DND-41 (cell line): ENCODE data around the gene ALG12.

Experiments used
- EZH2 ChIP-seq: IDR thresholded peaks from 3 replicates; pipeline ENCODE4 v1.6.1; 2012; ENCODE audit warnings: borderline replicate concordance, low read depth, mild to moderate bottlenecking, moderate library complexity, low read length, inconsistent platforms; ENCODE audit not compliant: severe bottlenecking
- TF ChIP-seq, protein P1 (sequence below): IDR thresholded peaks from 2 replicates; pipeline ENCODE4 v1.5.1; 2012; ENCODE audit warnings: borderline replicate concordance, low read length, moderate library complexity, mild to moderate bottlenecking; ENCODE audit not compliant: poor library complexity, severe bottlenecking; ENCODE audit errors: extremely low read depth

DNA sequence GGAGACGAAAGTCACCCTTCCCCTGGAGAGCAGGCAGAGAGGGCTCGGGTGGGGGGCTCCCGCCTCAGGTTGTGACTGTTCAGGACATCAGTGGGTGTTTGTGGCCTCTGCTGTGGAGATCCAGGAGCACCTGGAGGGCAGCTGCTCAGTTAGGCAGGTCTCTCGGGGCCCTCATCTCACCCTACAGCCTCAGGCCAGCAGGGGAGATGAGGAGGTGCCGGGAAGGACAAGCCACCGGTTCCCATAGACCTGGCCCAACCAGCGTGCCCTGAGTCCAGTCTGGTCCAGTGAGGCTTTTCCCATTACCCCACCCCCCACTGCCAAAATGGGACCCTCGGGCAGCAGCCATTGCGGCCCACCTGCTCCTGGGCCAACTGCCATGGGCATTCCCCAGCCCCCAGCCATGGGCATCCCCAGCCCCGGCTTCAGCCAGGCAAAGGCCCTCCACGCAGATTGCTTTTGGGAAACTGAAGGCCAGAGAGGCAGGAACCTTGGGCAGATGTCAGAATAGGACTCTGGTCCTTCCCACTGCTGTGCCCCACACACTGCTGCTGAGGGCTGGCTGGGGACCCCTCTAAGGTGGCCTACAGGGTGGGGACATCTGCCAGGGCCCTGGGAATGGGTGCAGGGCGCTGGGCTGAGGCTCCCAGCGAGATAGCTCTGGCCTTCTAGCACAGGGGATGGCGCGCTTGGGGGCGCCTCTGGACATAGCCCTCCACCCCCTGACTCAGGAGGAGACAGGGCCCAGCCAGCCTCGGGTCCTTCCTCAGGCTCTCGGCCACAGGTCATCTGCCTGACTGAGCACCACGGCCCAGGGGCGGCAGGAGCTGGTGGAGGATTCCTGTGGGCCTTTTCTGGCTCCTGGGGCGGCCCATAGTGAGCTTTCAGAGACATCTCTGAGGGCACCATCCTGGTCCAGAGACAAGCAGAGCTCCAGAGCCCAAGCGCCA is 47.1 kb upstream of the ALG12 start:
- TF ChIP-seq, protein P1, sequence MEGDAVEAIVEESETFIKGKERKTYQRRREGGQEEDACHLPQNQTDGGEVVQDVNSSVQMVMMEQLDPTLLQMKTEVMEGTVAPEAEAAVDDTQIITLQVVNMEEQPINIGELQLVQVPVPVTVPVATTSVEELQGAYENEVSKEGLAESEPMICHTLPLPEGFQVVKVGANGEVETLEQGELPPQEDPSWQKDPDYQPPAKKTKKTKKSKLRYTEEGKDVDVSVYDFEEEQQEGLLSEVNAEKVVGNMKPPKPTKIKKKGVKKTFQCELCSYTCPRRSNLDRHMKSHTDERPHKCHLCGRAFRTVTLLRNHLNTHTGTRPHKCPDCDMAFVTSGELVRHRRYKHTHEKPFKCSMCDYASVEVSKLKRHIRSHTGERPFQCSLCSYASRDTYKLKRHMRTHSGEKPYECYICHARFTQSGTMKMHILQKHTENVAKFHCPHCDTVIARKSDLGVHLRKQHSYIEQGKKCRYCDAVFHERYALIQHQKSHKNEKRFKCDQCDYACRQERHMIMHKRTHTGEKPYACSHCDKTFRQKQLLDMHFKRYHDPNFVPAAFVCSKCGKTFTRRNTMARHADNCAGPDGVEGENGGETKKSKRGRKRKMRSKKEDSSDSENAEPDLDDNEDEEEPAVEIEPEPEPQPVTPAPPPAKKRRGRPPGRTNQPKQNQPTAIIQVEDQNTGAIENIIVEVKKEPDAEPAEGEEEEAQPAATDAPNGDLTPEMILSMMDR: no peak
- TF ChIP-seq EZH2: no peak
